ENCODE results near the gene CNKSR3.

DNA sequence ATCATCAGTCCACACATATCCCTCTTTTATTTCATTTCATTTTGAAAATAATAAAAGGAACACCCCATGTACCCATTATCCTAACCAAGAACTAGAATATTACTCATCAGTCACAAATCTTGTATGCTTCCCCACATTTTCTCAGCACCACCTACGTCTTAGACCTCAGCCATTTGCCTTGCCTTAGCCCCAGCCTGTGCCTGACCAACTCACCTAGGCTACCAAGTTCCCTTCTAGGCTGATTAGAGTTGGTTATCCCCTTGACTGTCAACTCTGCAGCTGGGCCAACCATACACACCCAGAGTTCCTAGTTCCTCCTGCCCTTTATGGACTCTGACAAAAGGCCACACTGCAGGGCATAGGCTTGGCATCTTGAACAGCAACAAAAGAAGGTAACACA, 120.5 kb downstream of the CNKSR3 start:
- TF ChIP-seq, protein P1, sequence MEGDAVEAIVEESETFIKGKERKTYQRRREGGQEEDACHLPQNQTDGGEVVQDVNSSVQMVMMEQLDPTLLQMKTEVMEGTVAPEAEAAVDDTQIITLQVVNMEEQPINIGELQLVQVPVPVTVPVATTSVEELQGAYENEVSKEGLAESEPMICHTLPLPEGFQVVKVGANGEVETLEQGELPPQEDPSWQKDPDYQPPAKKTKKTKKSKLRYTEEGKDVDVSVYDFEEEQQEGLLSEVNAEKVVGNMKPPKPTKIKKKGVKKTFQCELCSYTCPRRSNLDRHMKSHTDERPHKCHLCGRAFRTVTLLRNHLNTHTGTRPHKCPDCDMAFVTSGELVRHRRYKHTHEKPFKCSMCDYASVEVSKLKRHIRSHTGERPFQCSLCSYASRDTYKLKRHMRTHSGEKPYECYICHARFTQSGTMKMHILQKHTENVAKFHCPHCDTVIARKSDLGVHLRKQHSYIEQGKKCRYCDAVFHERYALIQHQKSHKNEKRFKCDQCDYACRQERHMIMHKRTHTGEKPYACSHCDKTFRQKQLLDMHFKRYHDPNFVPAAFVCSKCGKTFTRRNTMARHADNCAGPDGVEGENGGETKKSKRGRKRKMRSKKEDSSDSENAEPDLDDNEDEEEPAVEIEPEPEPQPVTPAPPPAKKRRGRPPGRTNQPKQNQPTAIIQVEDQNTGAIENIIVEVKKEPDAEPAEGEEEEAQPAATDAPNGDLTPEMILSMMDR (IDR thresholded peaks at IDR 0.05) = no peak
- no peak for TF ChIP-seq POLR2A (IDR thresholded peaks at IDR 0.05)

All from body of pancreas (tissue), 4 donors.